HG02623 (cell line): ENCODE measurements around the gene CST3.

Experiments
- ATAC-seq: cut with Tn5 transposase; IDR thresholded peaks from one replicate; pipeline ENCODE4 v1.9.1; 2021; ENCODE audit warnings: moderate library complexity; ENCODE audit not compliant: unreplicated experiment

The CST3 gene

DNA sequence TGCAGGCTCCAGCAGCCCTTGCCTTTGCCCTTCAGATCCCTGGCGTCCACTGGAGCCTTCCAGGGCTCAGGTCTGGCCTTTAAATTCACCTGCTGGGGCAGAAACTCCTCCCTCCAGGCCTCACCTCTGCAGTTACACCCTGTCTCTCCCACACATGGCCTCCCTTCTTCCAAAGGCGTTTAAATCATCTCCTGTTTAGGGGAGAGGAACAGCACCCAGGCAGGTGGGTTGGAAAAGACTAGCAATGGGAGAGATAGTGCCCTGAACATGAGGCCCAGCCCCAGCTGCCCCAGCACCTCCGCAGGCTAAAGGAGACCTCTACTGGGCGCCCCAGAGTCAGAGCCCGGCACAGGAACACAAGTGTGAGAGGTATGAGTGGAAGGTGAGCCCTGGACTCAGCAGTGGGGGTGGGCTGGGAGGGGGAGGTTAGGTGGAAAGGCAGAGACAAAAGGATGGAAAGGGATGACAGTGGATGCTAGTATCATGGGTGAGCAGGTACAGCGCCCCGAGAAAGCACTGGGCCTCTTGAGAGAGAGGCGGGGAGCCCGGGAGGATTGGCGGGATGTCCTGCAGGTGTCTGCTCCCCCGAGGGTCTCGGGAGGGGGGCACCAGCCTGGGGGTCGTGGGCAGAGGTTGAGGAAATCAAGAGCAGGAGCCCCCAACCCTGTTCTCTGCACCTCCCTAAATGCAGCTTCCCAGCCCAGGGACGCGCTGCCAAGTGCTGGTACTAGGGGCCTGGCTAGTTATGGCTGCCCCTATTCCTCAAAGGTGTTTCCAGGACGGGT is 31.7 kb downstream of the CST3 start, which contains the start of gene CST9:
Gene CST9 (minus strand): TSS at position 51 of the 785 bp plus-strand sequence. CDS start 53 bp downstream, outside the sequence.
- no peak for ATAC-seq

- ATAC-seq: no peak
Observed at GRCh38 chr20:23604306-23604705, 33.4 kb downstream of the CST3 start.

DNA sequence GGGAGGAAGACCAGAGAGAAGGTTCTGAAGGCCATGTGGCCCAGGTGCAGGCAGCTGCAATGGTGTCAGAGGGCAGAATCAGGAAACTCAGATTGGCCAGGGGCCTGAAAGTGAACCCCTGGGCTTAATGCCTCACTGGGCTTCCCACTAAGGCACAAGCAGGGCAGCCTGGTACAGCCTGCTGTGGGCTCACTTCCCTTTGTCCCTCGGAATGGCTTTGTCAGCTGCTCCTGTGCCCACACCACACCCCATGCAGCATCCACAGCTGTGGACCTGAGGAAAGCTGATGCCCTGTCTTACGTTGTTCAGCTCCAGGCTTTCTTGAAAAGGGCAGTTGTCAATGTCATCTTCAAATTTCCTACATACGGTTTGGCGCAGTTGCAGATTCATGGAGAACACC is 34.4 kb downstream of the CST3 start:
- ATAC-seq: no peak

DNA sequence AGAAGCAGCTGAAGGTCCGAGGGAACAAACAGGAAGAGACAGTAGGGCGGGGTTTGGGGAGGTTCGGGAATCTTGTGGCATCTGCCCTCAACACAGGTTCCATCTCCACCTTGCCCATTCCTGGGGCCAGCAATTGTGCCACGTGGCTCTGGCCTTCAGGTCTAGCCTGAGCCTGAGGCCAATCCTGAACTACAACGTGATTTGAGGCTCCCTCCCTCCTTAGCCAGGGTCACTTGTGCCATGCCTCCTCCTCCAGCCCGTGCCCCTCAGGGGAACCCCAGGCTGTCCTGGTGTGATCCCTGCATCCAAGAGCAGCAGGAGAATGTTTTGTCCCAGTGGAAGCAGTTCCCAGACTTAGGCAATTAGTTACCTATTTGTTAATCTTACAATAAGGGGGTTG is 35.1 kb downstream of the CST3 start:
- ATAC-seq: no peak

GRCh38 chr20:23602241-23602640 is 35.5 kb downstream of the CST3 start:
- no peak for ATAC-seq

GRCh38 chr20:23601715-23602114 is 36.0 kb downstream of the CST3 start:
- no peak for ATAC-seq

DNA sequence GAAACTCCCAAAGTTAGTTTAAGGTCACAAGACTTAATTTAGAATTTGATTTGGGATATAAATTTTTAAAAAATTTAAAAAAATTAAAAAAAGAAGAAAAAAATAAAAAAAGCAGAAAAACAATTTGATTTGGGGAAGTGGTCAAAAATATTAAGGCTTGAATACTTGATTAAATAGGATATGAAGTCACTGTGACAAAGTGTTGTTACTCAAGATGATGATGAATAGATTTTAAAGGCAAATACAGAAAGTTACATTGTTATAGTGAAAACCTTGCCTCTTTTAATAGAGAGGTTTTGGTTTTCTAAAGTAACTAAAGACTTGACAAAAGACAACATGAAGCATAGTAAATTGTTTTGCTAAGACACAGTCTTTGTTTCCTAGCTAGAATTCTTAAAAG is 39.3 kb downstream of the CST3 start:
- no peak for ATAC-seq

DNA sequence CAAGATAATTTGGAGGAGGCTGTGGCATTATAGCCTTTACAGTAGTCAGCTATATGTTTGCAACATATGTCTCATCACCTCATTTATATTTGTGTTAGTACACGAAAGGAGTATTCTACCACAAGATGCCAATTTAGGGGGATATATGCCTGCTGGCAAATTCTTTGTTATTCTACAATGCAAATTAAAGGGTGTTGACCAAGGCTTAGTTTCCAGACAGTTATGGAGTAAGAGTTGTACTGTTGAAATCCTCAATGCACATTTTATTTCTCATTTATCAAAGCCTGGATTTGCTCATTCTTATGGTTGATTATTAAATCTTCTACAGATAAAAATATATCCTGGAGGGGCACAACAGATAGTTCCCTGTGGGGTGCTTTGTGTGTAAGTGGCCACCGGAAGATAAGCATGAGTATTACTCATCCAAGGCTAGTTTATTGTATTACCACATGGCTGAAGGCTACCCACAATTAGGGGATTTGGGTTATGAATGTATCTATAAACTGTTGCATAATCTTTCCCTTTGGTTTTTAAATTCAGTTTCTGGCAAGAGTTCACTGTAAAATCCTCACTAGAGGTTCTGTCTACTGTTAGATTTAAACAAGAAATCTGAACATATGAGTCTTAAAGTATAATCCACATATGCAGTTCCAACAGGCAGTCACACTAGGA is 41.0 kb downstream of the CST3 start:
- no peak for ATAC-seq

GRCh38 chr20:23595941-23596340 is 41.8 kb downstream of the CST3 start:
- ATAC-seq: no peak

- no peak for ATAC-seq
Observed at GRCh38 chr20:23588434-23589403, 49.0 kb downstream of the CST3 start.

DNA sequence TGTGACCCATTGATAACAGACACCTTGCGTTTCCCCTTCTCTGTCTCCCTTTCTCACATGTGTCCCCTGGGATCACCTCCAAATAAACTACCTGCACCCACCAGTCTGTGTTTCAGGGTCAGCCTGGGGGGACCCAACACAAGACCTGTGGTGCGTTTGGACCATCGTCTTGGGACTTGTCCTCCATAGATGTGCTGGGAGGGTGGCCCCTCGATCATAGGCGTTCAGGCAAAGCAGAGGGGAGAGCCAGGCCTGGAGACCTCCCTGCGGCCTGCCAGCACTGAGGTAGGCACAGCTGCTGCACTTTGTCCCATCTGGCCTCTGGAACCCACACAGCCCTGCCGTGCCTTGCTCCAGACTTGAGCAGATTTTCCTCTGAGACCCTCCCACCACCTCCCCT is 50.1 kb downstream of the CST3 start:
- ATAC-seq: no peak

- ATAC-seq: no peak
Observed at GRCh38 chr20:23586735-23587525, 50.8 kb downstream of the CST3 start.

- ATAC-seq: no peak
Observed at GRCh38 chr20:23585808-23586734, 51.7 kb downstream of the CST3 start.

DNA sequence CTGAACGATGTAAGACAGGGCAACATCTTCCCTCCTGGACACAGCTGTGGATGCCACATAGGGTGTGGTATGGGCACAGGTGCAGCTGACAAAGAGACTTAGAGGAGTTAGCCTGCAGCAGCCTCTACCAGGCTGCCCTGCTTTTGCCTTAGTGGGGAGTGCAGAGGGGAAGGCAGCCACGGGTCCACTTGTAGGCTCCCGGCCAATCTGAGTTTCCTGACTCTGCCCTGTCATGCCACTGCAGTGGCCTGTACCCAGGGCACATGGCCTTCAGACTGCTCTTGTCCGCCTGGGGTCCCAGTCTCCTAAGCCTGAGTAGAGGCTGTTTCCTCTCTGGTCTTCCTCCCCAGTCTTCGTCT is 52.3 kb downstream of the CST3 start:
- no peak for ATAC-seq

GRCh38 chr20:23584434-23585199 is 53.1 kb downstream of the CST3 start:
- ATAC-seq: no peak
